Activated T-helper 9 cell treated with anti-CD3 and anti-CD28 coated beads, Interleukin-2, amount 50 U/mL, for 16 hours (primary cell): ENCODE data around the gene CA7.
"Not testable (repeated sequence)": the region's sequence is repeated elsewhere in the genome, so short reads cannot be mapped to it uniquely, and the experiment has no call there.

ENCODE experiments used
- DNase-seq: peaks from one replicate; pipeline ENCODE4 v3.0.0-alpha.2; 2020; ENCODE audit warnings: low read depth

Gene CA7

DNA sequence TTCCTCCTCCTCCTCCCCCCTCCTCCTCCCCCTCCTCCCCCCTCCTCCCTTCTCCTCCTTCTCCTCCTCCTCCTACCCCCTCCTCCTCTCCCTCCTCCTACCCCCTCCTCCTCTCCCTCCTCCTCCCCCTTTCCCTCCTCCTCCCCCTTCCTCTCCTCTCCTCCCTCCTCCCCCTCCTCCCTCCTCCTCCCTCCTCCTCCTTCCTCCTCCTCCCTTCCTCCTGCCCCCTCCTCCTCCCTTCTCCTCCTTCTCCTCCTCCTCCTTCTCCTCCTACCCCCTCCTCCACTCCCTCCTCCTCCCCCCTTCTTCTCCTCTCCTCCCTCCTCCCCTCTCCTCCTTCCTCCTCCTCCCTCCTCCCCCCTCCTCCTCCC is 29.5 kb downstream of the CA7 start:
- DNase-seq = no peak

DNA sequence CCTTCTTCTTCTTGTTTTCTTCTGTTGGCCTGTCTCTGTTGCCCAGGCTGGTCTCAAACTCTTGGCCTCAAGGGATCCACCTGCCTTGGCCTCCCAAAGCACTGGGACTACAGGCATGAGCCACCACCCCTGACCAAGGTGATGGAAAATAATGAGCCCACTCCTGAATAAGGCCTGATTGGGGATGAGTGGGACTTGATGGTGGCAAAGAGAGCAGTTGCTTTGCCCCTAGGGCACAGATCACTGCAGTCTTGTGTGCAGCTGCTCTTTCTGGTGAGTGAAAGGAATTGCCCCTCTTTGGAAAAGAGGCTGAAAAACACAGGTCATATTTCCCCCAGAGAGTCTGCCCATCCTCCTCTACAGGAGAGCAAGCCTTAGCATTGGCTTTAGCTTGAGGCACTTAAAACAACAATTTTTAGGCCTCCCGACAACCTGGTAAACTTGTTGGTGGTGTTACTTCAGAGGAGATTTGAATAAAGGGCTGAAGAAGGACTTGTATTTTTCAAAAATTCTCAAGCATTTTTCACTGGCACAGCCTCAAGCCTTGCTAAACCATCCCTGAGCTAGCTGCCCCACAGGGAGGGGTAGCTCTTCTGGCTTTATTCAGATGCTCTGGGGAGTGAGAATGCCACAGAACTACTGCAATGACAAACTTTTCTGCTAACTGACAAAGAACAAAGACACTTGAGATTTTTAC is 30.0 kb downstream of the CA7 start:
- no peak for DNase-seq

DNA sequence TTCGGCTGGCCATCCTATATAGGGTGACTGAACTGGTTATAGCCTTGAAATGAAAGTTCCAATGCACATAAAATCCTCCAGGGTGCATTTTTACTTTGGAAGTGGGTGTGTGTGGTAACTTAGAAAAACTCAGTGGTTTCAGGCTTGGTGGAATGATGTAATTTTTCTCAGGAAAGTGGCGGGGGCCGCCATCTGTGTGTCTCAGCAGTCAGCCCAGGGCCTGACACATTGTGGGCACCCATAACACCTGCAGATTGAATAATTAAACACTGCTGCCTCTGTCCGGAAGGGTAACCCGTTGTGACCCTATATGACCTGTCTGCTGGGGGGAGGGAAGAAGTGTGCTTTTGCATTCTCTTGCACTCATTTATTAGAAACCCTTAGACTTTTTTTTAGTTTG is 33.9 kb downstream of the CA7 start:
- peak; percentile 47 for DNase-seq

DNA sequence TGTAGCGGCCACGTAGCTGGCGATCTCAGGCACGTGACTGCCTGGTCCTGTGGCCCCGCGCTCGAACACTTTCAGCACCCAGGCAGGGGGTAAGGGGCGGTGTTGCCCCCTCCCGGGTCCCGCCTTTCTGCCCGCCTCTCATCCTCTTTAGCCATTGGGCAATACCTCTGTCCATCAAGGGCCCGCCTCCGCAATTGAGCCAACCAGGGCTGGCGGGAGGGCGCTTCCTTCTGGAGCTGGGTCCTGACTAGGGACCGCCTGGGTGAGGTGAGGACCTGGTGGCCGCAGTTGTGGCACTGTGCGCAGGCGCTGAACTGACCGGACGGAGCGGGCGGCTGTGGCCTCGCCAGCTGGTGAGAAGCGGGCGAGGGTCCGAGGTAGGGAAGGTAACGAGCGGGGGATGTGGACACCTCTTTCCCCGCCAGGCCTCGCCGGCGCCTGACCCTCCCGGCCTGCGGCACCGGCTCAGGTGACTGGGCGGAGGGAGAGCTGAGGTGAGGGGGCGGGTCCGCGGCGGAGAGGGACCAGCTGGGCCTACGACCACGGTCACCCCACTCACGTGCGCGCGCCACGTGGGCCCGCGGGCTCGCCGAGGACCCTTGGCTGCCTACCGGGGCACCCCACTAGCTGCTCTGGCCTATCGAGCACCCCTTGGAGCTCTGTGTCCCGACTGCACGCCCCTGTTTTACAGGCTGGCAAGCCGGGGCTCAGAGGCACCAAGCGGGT is 36.2 kb downstream of the CA7 start, which contains the start of gene PDP2:
Gene PDP2, plus strand, starts transcription at position 228 of the 726 bp plus-strand sequence. CDS start 3,770 bp downstream, outside the sequence.
- DNase-seq = peak; percentile 79

DNA sequence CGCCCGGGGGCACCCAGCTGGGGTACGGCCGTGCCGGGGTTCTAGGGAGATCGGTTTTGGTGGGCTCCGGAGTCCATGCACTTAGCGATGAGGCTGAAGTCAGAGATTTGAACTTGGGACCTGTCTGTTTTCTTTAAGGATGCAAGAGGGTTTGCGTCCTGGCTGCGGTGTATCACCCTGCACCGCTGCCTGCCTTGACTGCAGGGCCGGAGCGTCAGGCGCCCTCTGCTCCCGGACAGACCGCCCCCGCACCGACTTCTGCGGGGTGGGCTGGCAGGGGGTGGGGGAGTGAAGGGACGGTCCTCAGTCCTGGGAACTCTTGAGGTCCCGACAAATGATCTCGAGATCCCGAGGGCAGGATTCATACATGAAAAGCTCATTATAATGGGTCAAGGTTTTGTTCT is 36.8 kb downstream of the CA7 start:
- no peak for DNase-seq

DNA sequence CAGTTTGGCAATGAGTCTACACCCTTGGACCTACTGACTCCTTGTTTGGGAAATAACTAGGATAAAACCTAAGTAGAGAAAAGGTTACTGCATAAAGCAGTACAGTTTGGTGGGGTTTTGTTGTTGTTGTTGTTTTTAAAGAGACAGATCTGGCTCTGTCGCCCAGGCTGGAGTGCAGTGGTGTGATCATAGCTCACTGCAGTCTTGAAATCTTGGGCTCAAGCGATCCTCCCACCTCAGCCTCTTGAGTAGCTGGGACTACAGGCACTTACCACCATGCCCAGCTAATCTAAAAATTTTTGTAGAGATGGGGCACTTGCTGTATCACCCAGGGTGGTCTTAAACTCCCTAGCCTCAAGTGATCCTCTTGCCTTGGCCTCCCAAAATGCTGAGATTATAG is 37.3 kb downstream of the CA7 start:
- DNase-seq = no peak

DNA sequence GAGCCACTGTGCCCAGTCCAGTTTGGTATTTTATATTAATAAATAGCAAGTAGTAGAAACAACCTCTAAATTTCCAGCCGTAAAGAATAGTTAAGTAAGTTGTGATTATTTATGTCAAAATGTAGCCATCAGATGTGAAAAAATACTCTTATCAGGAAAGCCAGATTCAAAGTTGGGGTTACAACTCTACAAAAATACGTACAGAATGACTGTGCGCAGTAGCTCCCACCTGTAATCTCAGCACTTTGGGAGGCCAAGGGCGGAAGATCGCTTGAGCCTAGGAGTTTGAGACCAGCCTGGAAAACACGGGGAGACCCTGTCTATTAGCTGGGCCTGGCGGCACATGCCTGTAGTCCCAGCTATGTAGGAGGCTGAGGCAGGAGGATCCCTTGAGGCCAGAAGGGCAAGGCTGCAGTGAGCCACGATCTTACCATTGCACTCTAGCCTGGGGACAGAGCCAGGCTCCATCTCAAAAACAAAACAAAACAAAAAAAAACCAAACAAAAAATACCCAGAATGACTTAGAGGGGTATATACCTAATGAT is 37.8 kb downstream of the CA7 start:
- DNase-seq = no peak

DNA sequence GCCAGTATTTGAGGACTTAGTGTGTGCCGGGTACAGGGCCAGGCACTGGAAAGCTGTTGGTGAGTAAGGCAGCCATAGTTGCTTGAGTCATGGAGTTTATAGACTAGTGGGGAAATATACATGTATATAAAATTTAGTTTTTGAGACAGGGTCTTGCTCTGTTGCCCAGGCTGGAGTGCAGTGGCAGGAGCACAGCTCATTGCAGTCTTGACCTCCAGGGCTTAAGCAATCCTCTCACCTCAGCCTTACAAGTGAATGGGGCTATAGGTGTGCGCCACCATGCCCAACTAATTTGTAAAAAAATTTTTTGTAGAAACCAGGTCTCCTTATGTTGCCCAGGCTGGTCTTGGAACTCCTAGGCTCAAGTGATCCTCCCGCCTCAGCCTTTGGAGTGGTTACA is 38.5 kb downstream of the CA7 start:
- DNase-seq = no peak

DNA sequence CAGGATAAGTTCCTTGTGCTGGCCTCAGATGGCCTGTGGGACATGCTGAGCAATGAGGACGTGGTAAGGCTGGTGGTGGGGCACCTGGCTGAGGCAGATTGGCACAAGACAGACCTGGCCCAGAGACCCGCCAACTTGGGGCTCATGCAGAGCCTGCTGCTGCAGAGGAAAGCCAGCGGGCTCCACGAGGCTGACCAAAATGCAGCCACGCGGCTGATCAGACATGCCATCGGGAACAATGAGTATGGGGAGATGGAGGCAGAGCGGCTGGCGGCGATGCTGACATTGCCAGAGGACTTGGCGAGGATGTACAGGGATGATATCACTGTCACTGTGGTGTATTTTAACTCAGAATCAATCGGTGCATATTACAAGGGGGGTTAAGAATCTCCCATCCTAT is 41.3 kb downstream of the CA7 start:
- no peak for DNase-seq

DNA sequence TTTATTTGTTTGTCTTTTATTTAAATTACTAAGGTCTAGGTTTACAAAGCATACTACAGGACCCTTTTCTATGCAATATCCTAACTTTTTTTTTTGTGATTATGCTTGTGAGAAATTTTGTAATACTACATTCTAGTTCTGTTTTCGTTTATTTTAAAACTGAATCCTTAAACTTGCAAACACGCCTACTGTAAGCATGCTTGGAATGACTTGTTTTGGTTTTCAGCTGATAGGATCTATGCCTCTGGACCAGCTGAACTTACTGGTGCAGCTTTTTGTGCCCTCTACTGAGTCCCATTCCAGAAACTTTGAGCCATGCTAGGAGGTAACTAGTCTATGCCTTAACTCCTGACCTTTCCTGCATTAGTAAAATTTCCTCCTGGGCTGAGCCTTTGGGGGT is 42.1 kb downstream of the CA7 start:
- no peak for DNase-seq

DNA sequence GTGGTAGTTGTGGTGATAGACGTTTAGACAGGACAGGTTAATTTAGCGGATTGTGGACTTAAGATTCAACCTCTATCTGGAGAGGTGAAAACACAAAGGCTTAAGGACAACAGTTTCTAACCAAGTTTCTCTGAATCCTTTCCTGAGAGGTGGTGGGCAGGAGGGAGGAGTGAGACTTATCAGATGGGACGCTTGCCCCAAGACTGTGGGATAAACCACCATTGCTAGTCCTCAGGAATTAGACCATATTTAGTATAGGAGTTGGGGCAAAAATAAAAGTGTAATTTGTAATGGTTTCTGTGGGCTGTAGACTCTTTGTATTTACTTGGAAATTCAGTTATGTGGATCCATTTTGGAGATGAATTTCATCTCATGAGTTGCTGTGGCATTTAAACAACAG is 42.7 kb downstream of the CA7 start:
- no peak for DNase-seq

DNA sequence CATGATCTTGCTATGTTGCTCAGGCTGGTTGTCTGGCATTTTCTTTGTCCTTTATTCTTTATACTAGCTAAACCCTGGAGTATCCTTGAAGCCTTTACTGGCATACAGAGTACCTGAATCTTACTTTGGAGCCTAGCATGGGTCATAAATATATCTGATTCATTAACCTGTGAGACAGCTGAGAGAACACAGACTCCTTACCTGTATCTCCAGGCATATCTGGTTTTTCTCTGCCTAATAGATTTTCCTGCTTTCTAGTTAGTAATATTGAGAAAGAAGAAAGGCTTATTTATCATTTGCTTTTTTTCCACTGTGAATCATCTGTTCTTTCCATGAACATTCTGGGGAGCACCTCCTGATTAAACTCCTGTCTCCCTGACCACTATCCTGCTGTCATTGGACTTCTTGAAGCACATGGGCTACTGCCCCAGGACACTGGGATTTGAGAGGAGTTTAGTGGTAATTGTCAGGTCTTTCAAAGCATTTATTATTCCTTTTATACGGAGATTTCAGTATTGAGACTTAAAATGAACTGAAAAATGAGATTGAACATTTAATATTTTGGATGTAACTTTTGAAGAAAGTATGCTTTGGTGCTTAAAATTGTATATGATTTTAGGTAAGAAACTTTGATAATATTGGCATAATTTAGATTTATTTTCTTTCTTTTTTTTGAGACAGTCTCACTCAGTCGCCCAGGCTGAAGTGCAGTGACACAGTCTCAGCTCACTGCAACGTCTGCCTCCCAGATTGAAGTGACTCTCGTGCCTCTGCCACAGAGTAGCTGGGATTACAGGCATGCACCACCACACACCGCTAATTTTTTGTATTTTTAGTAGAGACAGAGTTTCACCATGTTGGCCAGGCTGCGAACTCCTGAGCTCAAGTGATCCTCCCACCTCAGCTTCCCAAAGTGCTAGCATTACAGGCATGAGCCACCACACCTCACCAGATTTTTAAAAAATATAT is 44.7 kb downstream of the CA7 start:
- no peak for DNase-seq

DNA sequence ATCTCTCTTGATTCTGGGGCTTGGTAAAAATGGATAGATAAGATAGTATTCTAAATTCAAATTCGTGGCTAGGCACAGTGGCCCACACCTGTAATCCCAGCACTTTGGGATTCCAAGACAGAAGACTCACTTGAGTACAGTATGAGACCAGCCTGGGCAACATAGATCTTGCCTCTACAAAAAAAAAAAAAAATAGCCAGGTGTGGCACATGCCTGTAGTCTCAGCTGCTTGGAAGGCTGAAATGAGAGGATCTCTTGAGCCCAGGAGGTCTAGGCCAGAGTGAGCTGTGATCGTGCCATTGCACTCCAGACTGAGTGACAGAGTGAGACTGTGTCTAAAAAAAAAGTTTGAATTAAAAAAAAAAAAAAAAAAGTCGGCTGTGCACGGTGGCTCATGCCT is 45.4 kb downstream of the CA7 start:
- DNase-seq = no peak

DNA sequence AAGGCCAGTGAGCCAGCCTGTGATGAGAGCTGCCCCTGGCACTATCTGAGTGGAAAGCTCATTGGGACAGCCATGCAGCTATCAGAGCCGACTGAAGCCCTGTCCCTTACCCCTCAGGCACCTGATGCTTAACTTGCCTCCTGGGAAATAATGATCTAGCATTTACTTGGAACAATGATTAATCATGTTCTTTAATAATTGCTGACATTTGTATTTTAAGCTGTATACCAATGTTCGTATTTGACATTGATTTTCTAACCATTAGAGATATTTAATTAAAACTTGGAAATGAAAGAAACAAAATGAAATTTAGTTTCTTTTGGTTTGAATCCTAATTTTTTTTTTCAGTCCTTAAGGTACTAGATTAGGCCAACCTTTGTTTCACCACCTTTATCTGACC is 46.6 kb downstream of the CA7 start:
- DNase-seq = no peak

DNA sequence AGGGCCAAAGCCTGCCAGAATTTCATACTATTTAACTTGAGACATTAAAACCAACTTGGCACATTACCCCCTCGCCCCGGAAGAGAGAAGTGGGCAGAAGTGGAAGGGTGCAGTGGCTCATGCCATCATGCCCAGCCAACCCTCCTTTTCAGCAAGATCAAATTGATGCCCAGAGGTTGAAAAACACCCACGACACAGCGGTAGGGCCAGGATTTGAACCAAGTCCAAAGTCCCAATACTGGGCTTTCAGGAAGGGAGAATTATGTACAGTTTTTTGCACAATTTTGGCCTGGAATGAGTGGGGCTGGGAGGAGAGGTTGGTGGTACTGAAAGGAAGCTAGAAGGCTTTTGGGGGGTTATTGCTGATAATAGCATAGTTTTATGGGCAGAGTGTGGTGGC is 47.1 kb downstream of the CA7 start:
- no peak for DNase-seq

DNA sequence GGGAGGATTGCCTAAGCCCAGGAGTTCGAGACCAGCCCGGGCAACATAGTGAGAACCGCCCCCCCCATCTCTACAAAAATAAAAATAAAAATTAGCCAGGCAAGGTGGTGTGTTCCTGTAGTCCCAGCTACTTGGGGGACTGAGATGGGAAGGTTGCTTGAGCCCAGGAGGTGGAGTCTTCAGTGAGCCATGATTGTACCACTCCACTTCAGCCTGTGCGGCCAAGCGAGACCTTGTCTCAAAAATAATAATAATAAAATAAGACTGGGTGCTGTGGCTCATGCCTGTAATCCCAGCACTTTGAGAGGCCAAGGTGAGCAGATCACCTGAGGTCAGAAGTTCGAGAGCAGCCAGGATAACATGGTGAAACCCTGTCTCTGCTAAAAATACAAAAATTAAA is 47.6 kb downstream of the CA7 start:
- DNase-seq = no peak

DNA sequence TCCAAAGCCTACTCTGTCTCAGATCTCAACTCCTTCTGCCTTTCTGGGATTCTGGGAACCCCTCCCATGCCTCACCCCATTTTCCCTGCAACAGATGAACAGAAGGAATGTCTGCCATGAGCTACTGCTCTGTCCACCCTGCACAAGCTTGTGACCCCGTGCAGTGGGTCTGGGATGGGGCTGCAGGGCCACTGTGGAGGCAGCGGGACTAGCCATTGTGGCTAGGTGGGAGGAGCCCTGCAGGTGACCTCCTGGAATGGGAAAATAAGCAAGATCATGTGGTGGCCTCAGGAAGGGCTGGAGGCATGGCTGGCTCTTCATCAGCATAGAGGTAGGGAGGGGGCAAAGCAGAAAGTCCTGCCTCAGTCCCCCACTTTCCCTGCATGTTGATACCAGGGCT is 49.8 kb downstream of the CA7 start:
- DNase-seq = no peak

DNA sequence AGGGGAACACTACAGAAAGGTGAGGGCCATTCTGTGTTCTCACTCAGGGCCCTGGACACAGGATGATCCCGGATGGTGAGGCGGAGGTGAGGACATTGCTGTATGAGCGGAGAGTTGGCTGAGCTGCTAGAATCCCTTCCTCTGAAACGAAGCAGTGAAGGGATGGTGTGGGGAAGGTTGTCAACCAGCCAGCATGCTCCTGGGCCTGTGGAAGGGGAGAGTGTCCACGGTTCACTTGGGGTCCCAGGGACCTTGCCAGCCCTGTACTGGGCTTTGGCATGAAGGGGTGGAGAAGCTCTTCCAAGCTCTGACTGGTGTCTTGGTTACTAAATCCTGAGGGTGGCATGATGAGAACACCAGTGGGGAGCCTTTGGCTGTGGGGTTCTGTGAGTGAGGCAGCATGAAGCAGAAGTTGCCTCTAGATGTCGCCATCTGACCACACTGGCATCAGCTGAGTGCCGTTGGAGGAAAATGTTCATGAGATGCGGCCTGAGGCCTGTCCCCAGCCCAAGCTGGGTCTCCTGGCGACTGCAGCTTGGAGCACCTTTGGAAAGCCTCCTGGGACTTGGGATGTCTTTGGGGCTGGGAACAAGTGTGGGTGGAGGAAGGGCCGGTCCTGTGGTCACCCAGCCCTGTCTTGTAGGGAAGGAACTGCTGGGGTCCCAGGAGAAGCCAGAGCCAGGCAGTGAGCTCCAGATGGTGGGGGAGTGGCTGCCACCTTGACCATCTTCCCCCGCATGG is 50.9 kb downstream of the CA7 start:
- DNase-seq = peak; percentile 31

DNA sequence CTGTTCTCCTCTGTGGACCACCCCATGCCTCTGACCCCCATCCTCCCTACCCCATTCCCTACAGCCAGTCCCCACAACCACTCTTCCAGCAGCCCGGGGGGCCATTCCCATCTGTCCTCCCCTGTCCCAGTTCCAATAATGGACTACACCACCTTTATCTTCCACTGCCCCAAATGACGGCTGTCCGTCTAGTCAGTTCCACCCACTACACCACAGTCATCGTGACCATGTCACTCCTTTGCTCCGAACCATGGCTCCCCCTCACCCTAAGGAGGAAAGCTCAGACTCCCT is 51.4 kb downstream of the CA7 start:
- no peak for DNase-seq

DNA sequence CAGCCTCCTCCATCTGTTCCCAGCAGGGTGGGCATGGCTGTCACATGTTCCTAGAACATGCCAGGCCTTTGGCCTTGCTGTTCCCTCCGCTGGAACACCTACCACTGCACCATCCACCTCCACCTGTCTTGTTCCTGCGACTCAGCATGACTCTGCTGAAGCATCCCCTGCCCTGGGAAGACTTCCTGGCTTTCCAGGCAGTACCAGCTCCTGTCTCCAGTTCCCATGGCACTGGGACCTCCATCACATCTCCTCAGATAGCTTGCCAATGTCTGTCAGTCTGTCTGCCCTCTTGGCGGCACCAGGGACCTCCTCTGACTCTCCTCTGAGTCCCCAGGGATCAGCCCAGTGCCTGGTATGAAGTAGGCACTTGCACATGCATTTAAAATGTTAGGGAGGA is 51.8 kb downstream of the CA7 start:
- no peak for DNase-seq

DNA sequence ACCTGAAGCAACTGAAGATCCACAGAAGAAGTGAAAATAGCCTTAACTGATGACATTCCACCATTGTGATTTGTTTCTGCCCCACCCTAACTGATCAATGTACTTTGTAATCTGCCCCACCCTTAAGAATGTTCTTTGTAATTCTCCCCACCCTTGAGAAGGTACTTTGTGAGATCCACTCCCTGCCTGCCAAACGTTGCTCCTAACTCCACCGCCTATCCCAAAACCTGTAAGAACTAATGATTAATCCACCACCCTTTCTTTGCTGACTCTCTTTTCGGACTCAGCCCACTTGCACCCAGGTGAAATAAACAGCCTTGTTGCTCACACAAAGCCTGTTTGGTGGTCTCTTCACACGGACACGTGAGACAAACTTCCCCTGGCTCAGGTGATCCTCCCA is 52.5 kb downstream of the CA7 start:
- not testable (repeated sequence) for DNase-seq

DNA sequence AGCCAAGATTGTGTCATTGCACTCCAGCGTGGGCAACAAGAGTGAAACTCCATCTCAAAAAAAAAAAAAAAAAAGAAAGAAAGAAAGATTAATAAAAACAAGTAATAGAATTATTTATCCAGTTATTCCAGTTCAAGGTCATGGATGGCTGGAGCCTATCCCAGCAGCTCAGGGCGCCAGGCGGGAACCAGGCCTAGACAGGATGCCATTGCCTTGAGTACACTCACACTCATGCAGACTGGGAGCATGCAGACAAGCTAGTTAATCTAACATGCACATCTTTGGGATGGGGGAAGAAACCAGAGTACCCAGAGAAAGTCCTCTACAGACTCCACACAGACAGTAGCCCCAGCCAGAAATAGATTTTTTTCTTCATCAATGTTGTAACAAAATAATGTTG is 54.0 kb downstream of the CA7 start:
- DNase-seq = no peak
